ENCODE data around the gene APEH.

Gene APEH

DNA sequence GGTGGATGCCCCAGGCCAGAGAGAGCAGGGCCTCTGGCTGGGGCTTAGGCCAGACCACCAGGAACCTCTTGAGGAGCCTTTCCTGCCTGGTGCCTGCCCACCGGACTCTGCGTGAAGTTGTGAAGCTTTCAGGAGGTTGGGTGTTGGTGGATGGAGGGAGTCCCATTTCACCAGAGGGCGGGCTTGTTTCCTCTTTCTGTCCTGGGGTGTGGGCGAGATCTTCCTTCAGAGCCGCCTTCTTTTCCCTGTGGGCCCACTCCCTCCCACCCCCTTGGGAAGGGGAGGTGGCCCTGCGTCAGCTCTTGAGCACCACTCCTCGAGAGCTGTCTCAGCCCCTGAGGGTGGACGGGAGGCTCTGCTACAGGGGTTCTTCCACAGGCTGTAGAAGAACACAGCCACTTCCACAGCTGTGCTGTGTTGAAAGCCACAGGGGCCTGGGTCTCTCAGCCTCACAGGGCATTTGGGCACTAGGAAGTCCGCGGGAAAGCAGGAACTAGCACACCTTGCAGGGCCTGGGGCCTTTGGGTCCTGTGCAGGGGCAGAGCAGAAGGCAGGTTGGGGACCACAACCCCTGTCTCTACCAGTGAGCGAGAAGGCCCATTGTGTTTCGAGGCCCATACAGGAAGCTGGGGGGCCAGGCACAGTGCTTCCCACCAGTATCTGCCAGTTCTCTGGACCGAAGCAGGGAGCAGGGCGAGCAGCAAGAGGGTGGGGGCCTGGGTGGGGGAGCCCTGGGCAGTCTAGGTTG, 43.2 kb downstream of the APEH start:
- no peak overlapping the region for H3K4me3 ChIP-seq (ENCODE audit: low read depth, low read length)
- ChIA-PET CTCF (interaction anchor here (0.6 kb wide), 1 partner anchor 101 kb away, joined by 3 read pairs; no protein-coding TSS in a partner anchor), POLR2A (interaction anchor here (0.6 kb wide), 1 partner anchor 547 kb away, joined by 6 read pairs; no protein-coding TSS in a partner anchor)
- no peaks in the 10 kb centered on the region for H3K9me3 ChIP-seq (ENCODE audit: control insufficient read depth, insufficient read depth, low read depth, low read length)
- TF ChIP-seq ZNF48 (tag by site-specific recombination; IDR thresholded peaks at IDR 0.05) (no peak), ZBTB17 (tag by site-specific recombination; IDR thresholded peaks at IDR 0.05) (no peak), ZNF175 (tag by site-specific recombination; IDR thresholded peaks at IDR 0.05) (no peak), ZFHX2 (tag by site-specific recombination; conservative IDR thresholded peaks at IDR 0.05) (peak; percentile 63), EGR2 (tag by site-specific recombination; IDR thresholded peaks at IDR 0.05; ENCODE audit: low read depth) (peak; percentile 71; the same call in 1 of the 2 replicates)
- TF ChIP-seq, protein P1, sequence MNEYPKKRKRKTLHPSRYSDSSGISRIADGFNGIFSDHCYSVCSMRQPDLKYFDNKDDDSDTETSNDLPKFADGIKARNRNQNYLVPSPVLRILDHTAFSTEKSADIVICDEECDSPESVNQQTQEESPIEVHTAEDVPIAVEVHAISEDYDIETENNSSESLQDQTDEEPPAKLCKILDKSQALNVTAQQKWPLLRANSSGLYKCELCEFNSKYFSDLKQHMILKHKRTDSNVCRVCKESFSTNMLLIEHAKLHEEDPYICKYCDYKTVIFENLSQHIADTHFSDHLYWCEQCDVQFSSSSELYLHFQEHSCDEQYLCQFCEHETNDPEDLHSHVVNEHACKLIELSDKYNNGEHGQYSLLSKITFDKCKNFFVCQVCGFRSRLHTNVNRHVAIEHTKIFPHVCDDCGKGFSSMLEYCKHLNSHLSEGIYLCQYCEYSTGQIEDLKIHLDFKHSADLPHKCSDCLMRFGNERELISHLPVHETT (tag by site-specific recombination; IDR thresholded peaks at IDR 0.05): no peak
- TF ChIP-seq, protein P2, sequence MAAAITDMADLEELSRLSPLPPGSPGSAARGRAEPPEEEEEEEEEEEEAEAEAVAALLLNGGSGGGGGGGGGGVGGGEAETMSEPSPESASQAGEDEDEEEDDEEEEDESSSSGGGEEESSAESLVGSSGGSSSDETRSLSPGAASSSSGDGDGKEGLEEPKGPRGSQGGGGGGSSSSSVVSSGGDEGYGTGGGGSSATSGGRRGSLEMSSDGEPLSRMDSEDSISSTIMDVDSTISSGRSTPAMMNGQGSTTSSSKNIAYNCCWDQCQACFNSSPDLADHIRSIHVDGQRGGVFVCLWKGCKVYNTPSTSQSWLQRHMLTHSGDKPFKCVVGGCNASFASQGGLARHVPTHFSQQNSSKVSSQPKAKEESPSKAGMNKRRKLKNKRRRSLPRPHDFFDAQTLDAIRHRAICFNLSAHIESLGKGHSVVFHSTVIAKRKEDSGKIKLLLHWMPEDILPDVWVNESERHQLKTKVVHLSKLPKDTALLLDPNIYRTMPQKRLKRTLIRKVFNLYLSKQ (tag by site-specific recombination; IDR thresholded peaks at IDR 0.05; ENCODE audit: borderline replicate concordance): no peak
- TF ChIP-seq, protein P3, sequence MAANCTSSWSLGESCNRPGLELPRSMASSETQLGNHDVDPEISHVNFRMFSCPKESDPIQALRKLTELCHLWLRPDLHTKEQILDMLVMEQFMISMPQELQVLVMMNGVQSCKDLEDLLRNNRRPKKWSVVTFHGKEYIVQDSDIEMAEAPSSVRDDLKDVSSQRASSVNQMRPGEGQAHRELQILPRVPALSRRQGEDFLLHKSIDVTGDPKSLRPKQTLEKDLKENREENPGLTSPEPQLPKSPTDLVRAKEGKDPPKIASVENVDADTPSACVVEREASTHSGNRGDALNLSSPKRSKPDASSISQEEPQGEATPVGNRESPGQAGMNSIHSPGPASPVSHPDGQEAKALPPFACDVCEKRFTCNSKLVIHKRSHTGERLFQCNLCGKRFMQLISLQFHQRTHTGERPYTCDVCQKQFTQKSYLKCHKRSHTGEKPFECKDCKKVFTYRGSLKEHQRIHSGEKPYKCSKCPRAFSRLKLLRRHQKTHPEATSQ (tag by site-specific recombination; IDR thresholded peaks at IDR 0.05): no peak
- H3K4me1 ChIP-seq (ENCODE audit: control insufficient read depth, insufficient read depth, low read length): no peaks in the 10 kb centered on the region
- H3K36me3 ChIP-seq (ENCODE audit: control insufficient read depth in 2 of 2, insufficient read depth in 1 of 2, low read length in 2 of 2): peaks cover 0 to 86% of the 10 kb centered on the region in 2 experiments; a peak in 1 of 3 replicates
- no peak overlapping the region for H3K27ac ChIP-seq (ENCODE audit: extremely low read depth, low read depth, low read length)

DNA sequence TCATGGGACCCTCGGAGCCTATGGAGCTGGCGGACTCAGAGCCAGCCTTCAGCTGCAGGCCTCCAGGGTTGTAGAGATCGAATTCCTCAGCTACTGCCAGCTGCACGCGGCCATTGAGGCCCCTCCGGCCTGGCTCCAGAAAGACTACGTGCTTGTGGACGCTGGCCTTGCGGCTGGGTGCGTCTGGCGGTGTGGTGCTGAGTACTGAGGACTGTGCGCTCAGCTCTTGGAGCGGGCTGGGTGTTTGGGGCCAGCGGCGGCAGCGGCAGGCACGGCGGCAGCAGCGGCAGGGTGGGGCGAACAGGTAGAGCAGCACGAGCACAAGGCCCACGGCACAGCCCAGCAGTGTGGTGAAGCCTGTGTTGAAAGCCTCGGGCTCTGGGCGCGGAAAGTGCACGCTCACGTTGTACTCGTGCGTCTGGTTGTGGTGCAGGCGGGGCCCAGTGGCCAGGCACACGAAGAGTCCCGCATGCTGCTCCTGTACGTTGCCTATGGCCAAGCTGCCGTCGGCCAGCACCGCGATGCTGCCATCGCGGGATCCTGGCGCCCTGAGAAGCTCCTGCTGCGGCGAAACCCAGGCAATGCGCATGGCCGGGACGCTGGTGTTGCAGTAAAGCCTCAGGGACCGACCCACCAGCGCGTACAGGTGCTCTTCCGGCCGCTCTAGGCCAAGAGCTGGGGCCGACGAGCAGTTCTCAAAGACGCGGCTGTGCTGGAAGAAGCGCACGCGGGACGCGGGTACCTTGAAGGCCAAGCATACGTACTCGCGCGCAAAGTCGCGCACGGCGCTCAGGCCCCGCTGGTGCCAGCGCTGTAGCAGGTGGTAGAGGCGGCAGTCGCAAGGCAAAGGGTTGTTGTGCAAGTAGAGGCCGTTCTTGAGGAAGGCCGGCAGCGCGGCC, 44.1 kb downstream of the APEH start:
- no peak overlapping the region for H3K4me3 ChIP-seq (ENCODE audit: low read depth, low read length)
- H3K36me3 ChIP-seq (ENCODE audit: control insufficient read depth in 2 of 2, insufficient read depth in 1 of 2, low read length in 2 of 2): peaks cover 0 to 86% of the 10 kb centered on the region in 2 experiments; a peak in 1 of 3 replicates
- no peaks in the 10 kb centered on the region for H3K4me1 ChIP-seq (ENCODE audit: control insufficient read depth, insufficient read depth, low read length)
- TF ChIP-seq ZNF585B (tag by site-specific recombination; IDR thresholded peaks at IDR 0.05) (no peak), MEIS1 (CRISPR knock-in tag; IDR thresholded peaks at IDR 0.05; ENCODE audit: borderline replicate concordance) (no peak), ZNF221 (tag by site-specific recombination; IDR thresholded peaks at IDR 0.05; ENCODE audit: borderline replicate concordance) (no peak), SALL2 (tag by site-specific recombination; IDR thresholded peaks at IDR 0.05; ENCODE audit: borderline replicate concordance) (no peak), ZNF76 (tag by site-specific recombination; IDR thresholded peaks at IDR 0.05; ENCODE audit: borderline replicate concordance, low read depth) (no peak), YY2 (tag by site-specific recombination; IDR thresholded peaks at IDR 0.05) (no peak), KLF8 (tag by site-specific recombination; IDR thresholded peaks at IDR 0.05) (no peak)
- TF ChIP-seq, protein P4, sequence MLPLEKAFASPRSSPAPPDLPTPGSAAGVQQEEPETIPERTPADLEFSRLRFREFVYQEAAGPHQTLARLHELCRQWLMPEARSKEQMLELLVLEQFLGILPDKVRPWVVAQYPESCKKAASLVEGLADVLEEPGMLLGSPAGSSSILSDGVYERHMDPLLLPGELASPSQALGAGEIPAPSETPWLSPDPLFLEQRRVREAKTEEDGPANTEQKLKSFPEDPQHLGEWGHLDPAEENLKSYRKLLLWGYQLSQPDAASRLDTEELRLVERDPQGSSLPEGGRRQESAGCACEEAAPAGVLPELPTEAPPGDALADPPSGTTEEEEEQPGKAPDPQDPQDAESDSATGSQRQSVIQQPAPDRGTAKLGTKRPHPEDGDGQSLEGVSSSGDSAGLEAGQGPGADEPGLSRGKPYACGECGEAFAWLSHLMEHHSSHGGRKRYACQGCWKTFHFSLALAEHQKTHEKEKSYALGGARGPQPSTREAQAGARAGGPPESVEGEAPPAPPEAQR (tag by site-specific recombination; IDR thresholded peaks at IDR 0.05): no peak
- TF ChIP-seq, protein P5, sequence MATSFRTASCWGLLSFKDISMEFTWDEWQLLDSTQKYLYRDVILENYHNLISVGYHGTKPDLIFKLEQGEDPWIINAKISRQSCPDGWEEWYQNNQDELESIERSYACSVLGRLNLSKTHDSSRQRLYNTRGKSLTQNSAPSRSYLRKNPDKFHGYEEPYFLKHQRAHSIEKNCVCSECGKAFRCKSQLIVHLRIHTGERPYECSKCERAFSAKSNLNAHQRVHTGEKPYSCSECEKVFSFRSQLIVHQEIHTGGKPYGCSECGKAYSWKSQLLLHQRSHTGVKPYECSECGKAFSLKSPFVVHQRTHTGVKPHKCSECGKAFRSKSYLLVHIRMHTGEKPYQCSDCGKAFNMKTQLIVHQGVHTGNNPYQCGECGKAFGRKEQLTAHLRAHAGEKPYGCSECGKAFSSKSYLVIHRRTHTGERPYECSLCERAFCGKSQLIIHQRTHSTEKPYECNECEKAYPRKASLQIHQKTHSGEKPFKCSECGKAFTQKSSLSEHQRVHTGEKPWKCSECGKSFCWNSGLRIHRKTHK (tag by site-specific recombination; IDR thresholded peaks at IDR 0.05): no peak
- TF ChIP-seq, protein P6, sequence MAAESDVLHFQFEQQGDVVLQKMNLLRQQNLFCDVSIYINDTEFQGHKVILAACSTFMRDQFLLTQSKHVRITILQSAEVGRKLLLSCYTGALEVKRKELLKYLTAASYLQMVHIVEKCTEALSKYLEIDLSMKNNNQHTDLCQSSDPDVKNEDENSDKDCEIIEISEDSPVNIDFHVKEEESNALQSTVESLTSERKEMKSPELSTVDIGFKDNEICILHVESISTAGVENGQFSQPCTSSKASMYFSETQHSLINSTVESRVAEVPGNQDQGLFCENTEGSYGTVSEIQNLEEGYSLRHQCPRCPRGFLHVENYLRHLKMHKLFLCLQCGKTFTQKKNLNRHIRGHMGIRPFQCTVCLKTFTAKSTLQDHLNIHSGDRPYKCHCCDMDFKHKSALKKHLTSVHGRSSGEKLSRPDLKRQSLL (tag by site-specific recombination; IDR thresholded peaks at IDR 0.05): no peak
- TF ChIP-seq, protein P7, sequence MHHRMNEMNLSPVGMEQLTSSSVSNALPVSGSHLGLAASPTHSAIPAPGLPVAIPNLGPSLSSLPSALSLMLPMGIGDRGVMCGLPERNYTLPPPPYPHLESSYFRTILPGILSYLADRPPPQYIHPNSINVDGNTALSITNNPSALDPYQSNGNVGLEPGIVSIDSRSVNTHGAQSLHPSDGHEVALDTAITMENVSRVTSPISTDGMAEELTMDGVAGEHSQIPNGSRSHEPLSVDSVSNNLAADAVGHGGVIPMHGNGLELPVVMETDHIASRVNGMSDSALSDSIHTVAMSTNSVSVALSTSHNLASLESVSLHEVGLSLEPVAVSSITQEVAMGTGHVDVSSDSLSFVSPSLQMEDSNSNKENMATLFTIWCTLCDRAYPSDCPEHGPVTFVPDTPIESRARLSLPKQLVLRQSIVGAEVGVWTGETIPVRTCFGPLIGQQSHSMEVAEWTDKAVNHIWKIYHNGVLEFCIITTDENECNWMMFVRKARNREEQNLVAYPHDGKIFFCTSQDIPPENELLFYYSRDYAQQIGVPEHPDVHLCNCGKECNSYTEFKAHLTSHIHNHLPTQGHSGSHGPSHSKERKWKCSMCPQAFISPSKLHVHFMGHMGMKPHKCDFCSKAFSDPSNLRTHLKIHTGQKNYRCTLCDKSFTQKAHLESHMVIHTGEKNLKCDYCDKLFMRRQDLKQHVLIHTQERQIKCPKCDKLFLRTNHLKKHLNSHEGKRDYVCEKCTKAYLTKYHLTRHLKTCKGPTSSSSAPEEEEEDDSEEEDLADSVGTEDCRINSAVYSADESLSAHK (tag by site-specific recombination; IDR thresholded peaks at IDR 0.05): no peak
- ChIA-PET POLR2A (interaction anchor here (0.6 kb wide), 1 partner anchor 547 kb away, joined by 6 read pairs; no protein-coding TSS in a partner anchor), CTCF (interaction anchor here (0.5 kb wide), 1 partner anchor 40 kb away, joined by 3 read pairs; no protein-coding TSS in a partner anchor)
- no peaks in the 10 kb centered on the region for H3K9me3 ChIP-seq (ENCODE audit: control insufficient read depth, insufficient read depth, low read depth, low read length)
- no peak overlapping the region for H3K27ac ChIP-seq (ENCODE audit: extremely low read depth, low read depth, low read length)
